ENCODE measurements around the gene GLTPD2. TPM values are rescaled to one million over a fixed set of nuclear protein-coding genes. Genes with fewer than 3 reads are reported as not detected.

GLTPD2 gene
- polyA plus RNA-seq, 6 donors from 2014 or later, result not detected

GRCh38 chr17:4750606-4751005, 38.2 kb upstream of the GLTPD2 start:
- peaks cover 11 to 14% (median 14%) of the 10 kb centered on the region in 3 donors for H3K4me1 Mint-ChIP-seq
- no peaks in the 10 kb centered on the region for H3K9me3 Mint-ChIP-seq
- DNase-seq (no peak), ATAC-seq (ENCODE audit: low read depth in 2 of 2) (no peak)
- peaks cover 30 to 73% (median 47%) of the 10 kb centered on the region in 3 donors for H3K27me3 Mint-ChIP-seq
- H3K27ac Mint-ChIP-seq, result no peak overlapping the region
- H3K4me3 Mint-ChIP-seq, result no peak overlapping the region
- H3K36me3 Mint-ChIP-seq, result no peaks in the 10 kb centered on the region

GRCh38 chr17:4751932-4752331, 36.8 kb upstream of the GLTPD2 start:
- Mint-ChIP-seq H3K27me3 (peaks cover 20 to 60% (median 38%) of the 10 kb centered on the region in 3 donors), H3K9me3 (no peaks in the 10 kb centered on the region), H3K36me3 (no peaks in the 10 kb centered on the region), H3K4me1 (peaks cover 11 to 14% (median 12%) of the 10 kb centered on the region in 3 donors), H3K4me3 (no peak overlapping the region), H3K27ac (no peak overlapping the region)
- DNase-seq, result no peak
- no peak for ATAC-seq (ENCODE audit: low read depth in 2 of 2)

GRCh38 chr17:4753392-4753791, 35.4 kb upstream of the GLTPD2 start:
- H3K4me3 Mint-ChIP-seq, result no peak overlapping the region
- H3K36me3 Mint-ChIP-seq, result no peaks in the 10 kb centered on the region
- DNase-seq (no peak), ATAC-seq (ENCODE audit: low read depth in 2 of 2) (no peak)
- H3K4me1 Mint-ChIP-seq, result peaks cover 3 to 4% (median 3%) of the 10 kb centered on the region in 3 donors
- H3K27me3 Mint-ChIP-seq, result peaks cover 22 to 57% (median 33%) of the 10 kb centered on the region in 3 donors
- H3K27ac Mint-ChIP-seq, result no peak overlapping the region
- H3K9me3 Mint-ChIP-seq, result no peaks in the 10 kb centered on the region

- H3K36me3 Mint-ChIP-seq, result no peaks in the 10 kb centered on the region
- ATAC-seq (ENCODE audit: low read depth in 2 of 2), result no peak
- H3K9me3 Mint-ChIP-seq, result no peaks in the 10 kb centered on the region
- no peak overlapping the region for H3K4me3 Mint-ChIP-seq
- H3K27me3 Mint-ChIP-seq, result peaks cover 8 to 24% (median 13%) of the 10 kb centered on the region in 3 donors
- H3K4me1 Mint-ChIP-seq, result peaks cover 4 to 7% (median 6%) of the 10 kb centered on the region in 3 donors
- H3K27ac Mint-ChIP-seq, result no peak overlapping the region
- no peak for DNase-seq
These were observed 29.0 kb upstream of the GLTPD2 start for GRCh38 chr17:4759776-4760236.

- no peak for DNase-seq
- Mint-ChIP-seq H3K36me3 (no peaks in the 10 kb centered on the region), H3K27me3 (peaks cover 7 to 18% (median 8%) of the 10 kb centered on the region in 3 donors), H3K4me3 (no peak overlapping the region), H3K4me1 (peaks cover 4 to 7% (median 6%) of the 10 kb centered on the region in 3 donors), H3K27ac (no peak overlapping the region), H3K9me3 (no peaks in the 10 kb centered on the region)
- peak in 1 of 2 donors; percentile 28 for ATAC-seq (ENCODE audit: low read depth in 2 of 2)
These were observed 24.2 kb upstream of the GLTPD2 start for GRCh38 chr17:4764595-4764994.

- ATAC-seq (ENCODE audit: low read depth in 2 of 2), result no peak
- Mint-ChIP-seq H3K27ac (no peak overlapping the region), H3K27me3 (peaks cover 3 to 14% (median 8%) of the 10 kb centered on the region in 3 donors)
These were observed 22.6 kb upstream of the GLTPD2 start for GRCh38 chr17:4766201-4766600.

GRCh38 chr17:4766723-4767122, 22.0 kb upstream of the GLTPD2 start:
- Mint-ChIP-seq H3K9me3 (no peaks in the 10 kb centered on the region), H3K27me3 (peaks cover 4 to 14% (median 12%) of the 10 kb centered on the region in 3 donors), H3K36me3 (no peaks in the 10 kb centered on the region)

More at GRCh38 chr17:4766201-4766600, 22.6 kb upstream of the GLTPD2 start:
- no peaks in the 10 kb centered on the region for H3K36me3 Mint-ChIP-seq
- no peaks in the 10 kb centered on the region for H3K9me3 Mint-ChIP-seq
- no peak overlapping the region for H3K4me3 Mint-ChIP-seq
- H3K4me1 Mint-ChIP-seq, result peaks cover 4 to 7% (median 6%) of the 10 kb centered on the region in 3 donors
- DNase-seq, result no peak

GRCh38 chr17:4768298-4768697, 20.5 kb upstream of the GLTPD2 start:
- H3K27ac Mint-ChIP-seq, result no peak overlapping the region
- H3K36me3 Mint-ChIP-seq, result no peaks in the 10 kb centered on the region
- H3K9me3 Mint-ChIP-seq, result no peaks in the 10 kb centered on the region
- H3K4me3 Mint-ChIP-seq, result no peak overlapping the region
- peaks cover 6 to 8% (median 8%) of the 10 kb centered on the region in 3 donors for H3K4me1 Mint-ChIP-seq
- no peak for ATAC-seq (ENCODE audit: low read depth in 2 of 2)
- H3K27me3 Mint-ChIP-seq, result peaks cover 7 to 18% (median 8%) of the 10 kb centered on the region in 3 donors
- DNase-seq, result no peak

More at GRCh38 chr17:4766723-4767122, 22.0 kb upstream of the GLTPD2 start:
- no peak for ATAC-seq (ENCODE audit: low read depth in 2 of 2)
- Mint-ChIP-seq H3K4me1 (peaks cover 5 to 7% (median 6%) of the 10 kb centered on the region in 3 donors), H3K4me3 (no peak overlapping the region), H3K27ac (no peak overlapping the region)
- no peak for DNase-seq

GRCh38 chr17:4769628-4770027, 19.1 kb upstream of the GLTPD2 start:
- Mint-ChIP-seq H3K36me3 (no peaks in the 10 kb centered on the region), H3K27me3 (peaks cover 10 to 24% (median 14%) of the 10 kb centered on the region in 3 donors), H3K9me3 (no peaks in the 10 kb centered on the region), H3K27ac (no peak overlapping the region), H3K4me3 (no peak overlapping the region), H3K4me1 (peaks cover 5 to 12% (median 12%) of the 10 kb centered on the region in 3 donors)
- ATAC-seq (ENCODE audit: low read depth in 2 of 2) (no peak), DNase-seq (no peak)

GRCh38 chr17:4771519-4772234, 17.1 kb upstream of the GLTPD2 start, which contains the start of gene TM4SF5:
TM4SF5 (plus strand) TSS chr17:4771886; CDS start chr17:4771923, 37 bp downstream.
- Mint-ChIP-seq H3K27ac (no peak within 1 kb of the TSS), H3K36me3 (no peaks in the 10 kb centered on the region), H3K27me3 (peaks cover 14 to 24% (median 17%) of the 10 kb centered on the region in 3 donors), H3K4me3 (no peak within 1 kb of the TSS), H3K4me1 (peaks cover 4 to 15% (median 14%) of the 10 kb centered on the region in 3 donors), H3K9me3 (no peaks in the 10 kb centered on the region)
- ATAC-seq (ENCODE audit: low read depth in 2 of 2) (no peak), DNase-seq (no peak)

GRCh38 chr17:4772235-4772613, 16.5 kb upstream of the GLTPD2 start:
- Mint-ChIP-seq H3K27me3 (peaks cover 14 to 24% (median 19%) of the 10 kb centered on the region in 3 donors), H3K36me3 (no peaks in the 10 kb centered on the region), H3K4me1 (peaks cover 4 to 15% (median 14%) of the 10 kb centered on the region in 3 donors), H3K27ac (no peak overlapping the region), H3K9me3 (no peaks in the 10 kb centered on the region), H3K4me3 (no peak overlapping the region)
- DNase-seq (no peak), ATAC-seq (ENCODE audit: low read depth in 2 of 2) (no peak)

- DNase-seq (no peak), ATAC-seq (ENCODE audit: low read depth in 2 of 2) (no peak)
- H3K4me1 Mint-ChIP-seq, result peaks cover 0 to 15% (median 13%) of the 10 kb centered on the region in 3 donors
These were observed 10.6 kb upstream of the GLTPD2 start for GRCh38 chr17:4777969-4778760.

GRCh38 chr17:4780325-4780955, 8.3 kb upstream of the GLTPD2 start:
- Mint-ChIP-seq H3K27ac (no peak overlapping the region), H3K27me3 (peaks cover 45 to 50% (median 46%) of the 10 kb centered on the region in 3 donors)

More at GRCh38 chr17:4777969-4778760, 10.6 kb upstream of the GLTPD2 start:
- H3K4me3 Mint-ChIP-seq, result no peak overlapping the region
- peaks cover 0 to 4% (median 0%) of the 10 kb centered on the region in 7 donors for H3K9me3 Mint-ChIP-seq
- H3K36me3 Mint-ChIP-seq, result no peaks in the 10 kb centered on the region
- H3K27ac Mint-ChIP-seq, result peak overlapping the region in 1 of 6 donors; percentile 56
- H3K27me3 Mint-ChIP-seq, result peaks cover 37 to 43% (median 42%) of the 10 kb centered on the region in 3 donors

More at GRCh38 chr17:4780325-4780955, 8.3 kb upstream of the GLTPD2 start:
- DNase-seq, result no peak
- peaks cover 0 to 6% (median 2%) of the 10 kb centered on the region in 3 donors for H3K4me1 Mint-ChIP-seq
- no peaks in the 10 kb centered on the region for H3K36me3 Mint-ChIP-seq
- ATAC-seq (ENCODE audit: low read depth in 2 of 2), result no peak
- H3K9me3 Mint-ChIP-seq, result peaks cover 0 to 4% (median 0%) of the 10 kb centered on the region in 7 donors
- H3K4me3 Mint-ChIP-seq, result peak overlapping the region in 1 of 8 donors; percentile 35

All from naive B cell (primary cell).